WTC11 (cell line): Measurements from ENCODE around the gene EFCAB13. TPM values are rescaled to one million over a fixed set of nuclear protein-coding genes. Genes with fewer than 3 reads are reported as not detected.
"Not testable (repeated sequence)": the region's sequence is repeated elsewhere in the genome, so short reads cannot be mapped to it uniquely, and the experiment has no call there.

Experiments used
- ATAC-seq: fragments of 200-7000 bp; cut with Tn5 transposase; 2 replicates; pipeline ENCODE4 v1.10.0; 2021; ENCODE audit warnings: mild to moderate bottlenecking, moderate library complexity
- CTCF ChIA-PET: fragments of 300-600 bp; sonication (Branson Sonifier 250); formaldehyde crosslinking; loops from one replicate; lab custom pipeline; 2021; ENCODE audit warnings: antibody characterized with exemption; lab: Charles Lee
- POLR2A ChIA-PET: fragments of 350-600 bp; sonication (Branson Sonifier 250); formaldehyde crosslinking; loops from one replicate; lab custom pipeline; 2021; ENCODE audit warnings: antibody characterized with exemption; lab: Charles Lee
- DNase-seq: peaks from one replicate; pipeline ENCODE4 v3.0.0; 2021; ENCODE audit warnings: low spot score
- H3K27ac Mint-ChIP-seq: 2 replicates; pipeline ENCODE4 v1.8.0; 2021; ENCODE audit warnings: mixed read lengths
- H3K27me3 Mint-ChIP-seq: 2 replicates; pipeline ENCODE4 v1.8.0; 2021; ENCODE audit warnings: low read depth, mild to moderate bottlenecking, moderate library complexity, mixed read lengths
- H3K36me3 Mint-ChIP-seq: 2 replicates; pipeline ENCODE4 v1.8.0; 2021; ENCODE audit warnings: mixed read lengths
- H3K4me1 Mint-ChIP-seq: 2 replicates; pipeline ENCODE4 v1.8.0; 2022; ENCODE audit warnings: mixed read lengths
- H3K4me3 Mint-ChIP-seq: 2 replicates; pipeline ENCODE4 v1.8.0; 2021; ENCODE audit warnings: mild to moderate bottlenecking, moderate library complexity, mixed read lengths
- H3K9me3 Mint-ChIP-seq: 2 replicates; pipeline ENCODE4 v1.8.0; 2021; ENCODE audit warnings: mixed read lengths
- ARID4B ChIP-seq: sonication (generic); formaldehyde crosslinking; IDR thresholded peaks from 2 replicates; pipeline ENCODE4 v1.8.0; 2023; ENCODE audit warnings: missing genetic modification reagents, mild to moderate bottlenecking, borderline replicate concordance
- ATF1 ChIP-seq: sonication (generic); formaldehyde crosslinking; IDR thresholded peaks from 2 replicates; pipeline ENCODE4 v1.8.1; 2023; ENCODE audit warnings: mild to moderate bottlenecking, moderate library complexity, missing genetic modification reagents
- CBFB ChIP-seq: sonication (generic); formaldehyde crosslinking; IDR thresholded peaks from 2 replicates; pipeline ENCODE4 v1.8.1; 2022; ENCODE audit warnings: mild to moderate bottlenecking, low read depth, missing genetic modification reagents
- E2F4 ChIP-seq: sonication (generic); formaldehyde crosslinking; IDR thresholded peaks from 2 replicates; pipeline ENCODE4 v1.8.1; 2022; ENCODE audit warnings: low read depth, mild to moderate bottlenecking, moderate library complexity, missing genetic modification reagents, borderline replicate concordance
- FOXK1 ChIP-seq: sonication (generic); formaldehyde crosslinking; IDR thresholded peaks from 2 replicates; pipeline ENCODE4 v1.8.0; 2022; ENCODE audit warnings: mild to moderate bottlenecking, moderate library complexity, missing genetic modification reagents
- JAZF1 ChIP-seq: fragments of 250-450 bp; sonication (Bioruptor Pico); IDR thresholded peaks from 2 replicates; pipeline ENCODE4 v1.9.0; 2021; ENCODE audit warnings: moderate library complexity, mild to moderate bottlenecking, inconsistent platforms
- MYBL2 ChIP-seq: sonication (generic); formaldehyde crosslinking; IDR thresholded peaks from 2 replicates; pipeline ENCODE4 v1.8.1; 2023; ENCODE audit warnings: mild to moderate bottlenecking, moderate library complexity, missing genetic modification reagents
- NFYB ChIP-seq: sonication (generic); formaldehyde crosslinking; conservative IDR thresholded peaks from 2 replicates; pipeline ENCODE4 v1.8.0; 2022; ENCODE audit warnings: low read depth, missing genetic modification reagents
- NR2C2 ChIP-seq: sonication (generic); formaldehyde crosslinking; IDR thresholded peaks from 2 replicates; pipeline ENCODE4 v1.8.0; 2022; ENCODE audit warnings: mild to moderate bottlenecking, missing genetic modification reagents
- SMAD3 ChIP-seq: sonication (generic); formaldehyde crosslinking; IDR thresholded peaks from 2 replicates; pipeline ENCODE4 v1.8.0; 2022; ENCODE audit warnings: missing genetic modification reagents, mild to moderate bottlenecking, borderline replicate concordance
- SOX15 ChIP-seq: fragments of 250-450 bp; sonication (Bioruptor Pico); IDR thresholded peaks from 2 replicates; pipeline ENCODE4 v1.9.0; 2021; ENCODE audit warnings: mild to moderate bottlenecking
- ZNF317 ChIP-seq: sonication (generic); formaldehyde crosslinking; IDR thresholded peaks from 2 replicates; pipeline ENCODE4 v1.8.1; 2023; ENCODE audit warnings: low read depth, mild to moderate bottlenecking, moderate library complexity, missing genetic modification reagents, borderline replicate concordance
- ZNF425 ChIP-seq: fragments of 250-450 bp; sonication (Bioruptor Pico); conservative IDR thresholded peaks from 2 replicates; pipeline ENCODE4 v1.9.0; 2021; ENCODE audit warnings: mild to moderate bottlenecking
- total RNA-seq: library from RNA; stranded (reverse); gene quantifications from 3 replicates; pipeline ENCODE4 v1.2.3, GENCODE V29; 2021
- TF ChIP-seq, protein P1 (sequence below): sonication (generic); formaldehyde crosslinking; IDR thresholded peaks from 2 replicates; pipeline ENCODE4 v1.8.1; 2022; ENCODE audit warnings: mild to moderate bottlenecking, moderate library complexity, missing genetic modification reagents
- TF ChIP-seq, protein P2 (sequence below): sonication (generic); formaldehyde crosslinking; IDR thresholded peaks from 2 replicates; pipeline ENCODE4 v1.8.0; 2022; ENCODE audit warnings: mild to moderate bottlenecking, missing genetic modification reagents
- TF ChIP-seq, protein P3 (sequence below): sonication (generic); formaldehyde crosslinking; IDR thresholded peaks from 2 replicates; pipeline ENCODE4 v1.8.1; 2022; ENCODE audit warnings: missing genetic modification reagents, borderline replicate concordance

EFCAB13 gene
- total RNA-seq, 1 experiment from 2014 or later: 3.5 TPM

DNA sequence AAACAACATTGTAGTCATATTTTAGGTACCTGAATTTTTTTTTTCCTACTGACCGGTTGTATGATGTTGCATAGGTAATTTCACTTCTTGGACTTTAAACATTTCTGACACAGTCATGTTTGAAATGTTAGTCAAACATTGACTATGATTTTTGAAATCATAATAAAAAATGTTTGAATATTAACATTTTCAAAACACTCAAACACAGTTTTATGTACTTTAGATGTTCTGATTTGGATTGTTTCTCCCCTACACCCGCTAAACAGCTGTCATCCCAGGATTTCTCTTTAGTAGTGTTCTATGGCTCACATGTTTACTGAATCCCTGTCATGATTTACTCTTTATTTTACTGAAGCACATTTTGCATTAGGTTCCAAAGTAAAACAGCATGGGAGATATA is 104.2 kb downstream of the EFCAB13 start:
- H3K36me3 Mint-ChIP-seq: no peaks in the 10 kb centered on the region
- POLR2A ChIA-PET: no interaction called here
- H3K4me3 Mint-ChIP-seq: no peak overlapping the region
- no peaks in the 10 kb centered on the region for H3K9me3 Mint-ChIP-seq
- ATAC-seq: no peak
- CTCF ChIA-PET: no interaction called here
- H3K27ac Mint-ChIP-seq: no peak overlapping the region
- H3K27me3 Mint-ChIP-seq: peaks cover 28% of the 10 kb centered on the region
- no peaks in the 10 kb centered on the region for H3K4me1 Mint-ChIP-seq
- DNase-seq: no peak
- TF ChIP-seq, protein P1, sequence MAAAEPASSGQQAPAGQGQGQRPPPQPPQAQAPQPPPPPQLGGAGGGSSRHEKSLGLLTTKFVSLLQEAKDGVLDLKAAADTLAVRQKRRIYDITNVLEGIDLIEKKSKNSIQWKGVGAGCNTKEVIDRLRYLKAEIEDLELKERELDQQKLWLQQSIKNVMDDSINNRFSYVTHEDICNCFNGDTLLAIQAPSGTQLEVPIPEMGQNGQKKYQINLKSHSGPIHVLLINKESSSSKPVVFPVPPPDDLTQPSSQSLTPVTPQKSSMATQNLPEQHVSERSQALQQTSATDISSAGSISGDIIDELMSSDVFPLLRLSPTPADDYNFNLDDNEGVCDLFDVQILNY (CRISPR knock-in tag): no peak
- TF ChIP-seq, protein P2, sequence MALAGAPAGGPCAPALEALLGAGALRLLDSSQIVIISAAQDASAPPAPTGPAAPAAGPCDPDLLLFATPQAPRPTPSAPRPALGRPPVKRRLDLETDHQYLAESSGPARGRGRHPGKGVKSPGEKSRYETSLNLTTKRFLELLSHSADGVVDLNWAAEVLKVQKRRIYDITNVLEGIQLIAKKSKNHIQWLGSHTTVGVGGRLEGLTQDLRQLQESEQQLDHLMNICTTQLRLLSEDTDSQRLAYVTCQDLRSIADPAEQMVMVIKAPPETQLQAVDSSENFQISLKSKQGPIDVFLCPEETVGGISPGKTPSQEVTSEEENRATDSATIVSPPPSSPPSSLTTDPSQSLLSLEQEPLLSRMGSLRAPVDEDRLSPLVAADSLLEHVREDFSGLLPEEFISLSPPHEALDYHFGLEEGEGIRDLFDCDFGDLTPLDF (CRISPR knock-in tag): no peak
- TF ChIP-seq JAZF1 (CRISPR knock-in tag): no peak
- no peak for TF ChIP-seq ZNF317 (CRISPR knock-in tag)
- TF ChIP-seq ARID4B (CRISPR knock-in tag): no peak
- no peak for TF ChIP-seq NR2C2 (CRISPR knock-in tag)
- no peak for TF ChIP-seq MYBL2 (CRISPR knock-in tag)
- TF ChIP-seq CBFB (CRISPR knock-in tag): no peak
- TF ChIP-seq, all 79 proteins: peak for 0

GRCh38 chr17:47432240-47432639 is 108.5 kb downstream of the EFCAB13 start:
- H3K9me3 Mint-ChIP-seq: peaks cover 31% of the 10 kb centered on the region
- DNase-seq, H3K4me3 Mint-ChIP-seq, POLR2A ChIA-PET, H3K36me3 Mint-ChIP-seq, ATAC-seq, H3K27ac Mint-ChIP-seq, H3K4me1 Mint-ChIP-seq, H3K27me3 Mint-ChIP-seq, CTCF ChIA-PET: not testable (repeated sequence)

DNA sequence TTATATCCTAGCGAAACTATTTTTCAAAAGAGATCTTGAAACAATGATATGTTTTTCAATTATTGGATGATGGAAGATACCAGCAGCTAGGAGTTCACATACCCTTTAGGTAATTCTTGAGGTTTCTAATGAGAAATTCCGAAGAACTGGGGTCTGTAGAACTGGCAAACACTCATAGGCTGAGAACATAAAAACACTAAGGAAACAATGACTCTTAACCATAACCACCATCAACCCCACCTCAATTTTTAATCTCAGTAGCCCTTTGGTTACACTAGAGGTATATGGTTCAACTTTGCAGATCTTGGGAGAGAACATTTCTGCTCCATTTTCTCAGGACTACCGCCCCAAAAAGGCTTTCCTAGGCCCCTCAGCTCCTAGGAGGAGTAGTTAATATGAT is 141.4 kb downstream of the EFCAB13 start:
- H3K9me3 Mint-ChIP-seq: no peaks in the 10 kb centered on the region
- ChIA-PET POLR2A (no interaction called here), CTCF (no interaction called here)
- no peaks in the 10 kb centered on the region for H3K27me3 Mint-ChIP-seq
- no peak overlapping the region for H3K4me3 Mint-ChIP-seq
- ATAC-seq: no peak
- no peak for DNase-seq
- no peaks in the 10 kb centered on the region for H3K4me1 Mint-ChIP-seq
- H3K36me3 Mint-ChIP-seq: 0 out of 2 replicates have a peak, but pooled peaks cover 4% of the 10 kb centered on the region
- H3K27ac Mint-ChIP-seq: no peak overlapping the region; the same call in 1 of the 2 replicates
- TF ChIP-seq, protein P3, sequence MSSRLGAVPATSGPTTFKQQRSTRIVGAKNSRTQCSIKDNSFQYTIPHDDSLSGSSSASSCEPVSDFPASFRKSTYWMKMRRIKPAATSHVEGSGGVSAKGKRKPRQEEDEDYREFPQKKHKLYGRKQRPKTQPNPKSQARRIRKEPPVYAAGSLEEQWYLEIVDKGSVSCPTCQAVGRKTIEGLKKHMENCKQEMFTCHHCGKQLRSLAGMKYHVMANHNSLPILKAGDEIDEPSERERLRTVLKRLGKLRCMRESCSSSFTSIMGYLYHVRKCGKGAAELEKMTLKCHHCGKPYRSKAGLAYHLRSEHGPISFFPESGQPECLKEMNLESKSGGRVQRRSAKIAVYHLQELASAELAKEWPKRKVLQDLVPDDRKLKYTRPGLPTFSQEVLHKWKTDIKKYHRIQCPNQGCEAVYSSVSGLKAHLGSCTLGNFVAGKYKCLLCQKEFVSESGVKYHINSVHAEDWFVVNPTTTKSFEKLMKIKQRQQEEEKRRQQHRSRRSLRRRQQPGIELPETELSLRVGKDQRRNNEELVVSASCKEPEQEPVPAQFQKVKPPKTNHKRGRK (CRISPR knock-in tag): no peak
- no peak for TF ChIP-seq SOX15 (CRISPR knock-in tag)
- no peak for TF ChIP-seq FOXK1 (CRISPR knock-in tag)
- no peak for TF ChIP-seq SMAD3 (CRISPR knock-in tag)
- TF ChIP-seq ZNF425 (CRISPR knock-in tag): no peak
- TF ChIP-seq NFYB (CRISPR knock-in tag): no peak
- TF ChIP-seq E2F4: no peak
- no peak for TF ChIP-seq ATF1 (CRISPR knock-in tag)
- TF ChIP-seq, all 79 proteins: peak for 0

DNA sequence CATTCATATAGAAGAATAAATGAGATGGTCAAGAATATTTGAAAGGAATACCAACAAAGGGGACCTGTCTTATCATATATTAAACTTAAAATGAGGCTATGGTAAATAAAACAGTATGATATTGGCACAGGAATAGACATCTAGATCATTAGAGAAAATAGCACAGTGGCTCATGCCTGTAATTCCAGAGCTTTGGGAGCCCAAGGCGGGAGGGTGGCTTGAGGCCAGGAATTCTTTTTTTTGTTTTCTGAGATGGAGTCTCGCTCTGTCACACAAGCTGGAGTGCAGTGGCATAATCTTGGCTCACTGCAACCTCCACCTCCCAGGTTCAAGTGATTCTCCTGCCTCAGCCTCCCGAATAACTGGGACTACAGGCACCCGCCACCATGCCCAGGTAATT is 143.2 kb downstream of the EFCAB13 start:
- H3K27me3 Mint-ChIP-seq, H3K36me3 Mint-ChIP-seq, CTCF ChIA-PET, DNase-seq, H3K27ac Mint-ChIP-seq, ATAC-seq, H3K4me1 Mint-ChIP-seq, H3K4me3 Mint-ChIP-seq, H3K9me3 Mint-ChIP-seq, POLR2A ChIA-PET: not testable (repeated sequence)
